NB4 (cell line): ENCODE data around the gene UNC79.

ENCODE experiments used
- POLR2A ChIP-seq: IDR thresholded peaks from 2 replicates; pipeline ENCODE4 v1.6.1; 2011; ENCODE audit warnings: mild to moderate bottlenecking; ENCODE audit not compliant: insufficient read length; ENCODE audit errors: extremely low read depth
- TF ChIP-seq, protein P1 (sequence below): IDR thresholded peaks from one replicate; pipeline ENCODE4 v1.5.1; 2012; ENCODE audit warnings: low read depth, low read length
- TF ChIP-seq, protein P2 (sequence below): IDR thresholded peaks from 2 replicates; pipeline ENCODE4 v1.6.1; 2011; ENCODE audit warnings: low read depth, low read length

DNA sequence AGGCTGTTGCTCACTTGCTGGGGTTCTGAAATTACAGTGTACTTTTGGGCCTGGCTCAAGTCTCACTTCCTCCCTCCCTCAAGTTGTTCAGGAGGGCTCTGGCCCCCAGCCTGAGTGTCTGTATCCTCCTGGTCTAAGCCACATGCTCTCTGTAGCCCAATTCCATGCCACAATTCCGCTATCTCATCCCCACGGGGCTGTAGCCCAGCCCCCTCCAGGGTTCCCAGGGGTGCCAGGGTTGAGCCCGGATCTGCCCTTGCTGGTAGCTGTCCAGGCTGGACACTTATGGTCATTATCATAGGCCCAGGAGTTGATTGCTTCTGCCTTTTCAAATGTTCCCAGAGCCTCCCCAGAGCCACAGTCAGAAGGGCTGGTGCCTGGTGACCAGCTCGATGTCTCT, 292.3 kb downstream of the UNC79 start:
- TF ChIP-seq, protein P1, sequence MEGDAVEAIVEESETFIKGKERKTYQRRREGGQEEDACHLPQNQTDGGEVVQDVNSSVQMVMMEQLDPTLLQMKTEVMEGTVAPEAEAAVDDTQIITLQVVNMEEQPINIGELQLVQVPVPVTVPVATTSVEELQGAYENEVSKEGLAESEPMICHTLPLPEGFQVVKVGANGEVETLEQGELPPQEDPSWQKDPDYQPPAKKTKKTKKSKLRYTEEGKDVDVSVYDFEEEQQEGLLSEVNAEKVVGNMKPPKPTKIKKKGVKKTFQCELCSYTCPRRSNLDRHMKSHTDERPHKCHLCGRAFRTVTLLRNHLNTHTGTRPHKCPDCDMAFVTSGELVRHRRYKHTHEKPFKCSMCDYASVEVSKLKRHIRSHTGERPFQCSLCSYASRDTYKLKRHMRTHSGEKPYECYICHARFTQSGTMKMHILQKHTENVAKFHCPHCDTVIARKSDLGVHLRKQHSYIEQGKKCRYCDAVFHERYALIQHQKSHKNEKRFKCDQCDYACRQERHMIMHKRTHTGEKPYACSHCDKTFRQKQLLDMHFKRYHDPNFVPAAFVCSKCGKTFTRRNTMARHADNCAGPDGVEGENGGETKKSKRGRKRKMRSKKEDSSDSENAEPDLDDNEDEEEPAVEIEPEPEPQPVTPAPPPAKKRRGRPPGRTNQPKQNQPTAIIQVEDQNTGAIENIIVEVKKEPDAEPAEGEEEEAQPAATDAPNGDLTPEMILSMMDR, result no peak
- no peak for TF ChIP-seq POLR2A
- TF ChIP-seq, protein P2, sequence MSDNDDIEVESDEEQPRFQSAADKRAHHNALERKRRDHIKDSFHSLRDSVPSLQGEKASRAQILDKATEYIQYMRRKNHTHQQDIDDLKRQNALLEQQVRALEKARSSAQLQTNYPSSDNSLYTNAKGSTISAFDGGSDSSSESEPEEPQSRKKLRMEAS, result no peak
